HepG2 (cell line): ENCODE measurements around the gene HSPA6. TPM values are rescaled to one million over a fixed set of nuclear protein-coding genes. Genes with fewer than 3 reads are reported as not detected.
A peak's percentile ranks its signal among the peaks of the same experiment; 100 is the strongest.
"Not testable (repeated sequence)": the region's sequence is repeated elsewhere in the genome, so short reads cannot be mapped to it uniquely, and the experiment has no call there.

Experiments
- CEBPG ChIP-seq: IDR thresholded peaks from 2 replicates; pipeline ENCODE4 v1.6.1; 2016
- FOXA1 ChIP-seq, 2 experiments: fragments of 450-650 bp in 1 of 2; sonication (generic) in 1 of 2; formaldehyde crosslinking in 1 of 2; IDR thresholded peaks; 2 replicates each; pipeline versions ENCODE4 v1.4.0 to v1.6.1; 2016 to 2020; ENCODE audit warnings: missing genetic modification reagents in 1 of 2
- GABPB1 ChIP-seq: IDR thresholded peaks from 2 replicates; pipeline ENCODE4 v1.6.1; 2016; ENCODE audit warnings: mild to moderate bottlenecking, missing genetic modification reagents, moderate library complexity, missing compliant biosample characterization
- KDM1A ChIP-seq: IDR thresholded peaks from 2 replicates; pipeline ENCODE4 v1.6.1; 2016; ENCODE audit warnings: missing compliant biosample characterization
- MTF1 ChIP-seq: sonication (generic); formaldehyde crosslinking; IDR thresholded peaks from 2 replicates; pipeline ENCODE4 v1.5.0; 2020; ENCODE audit warnings: missing genetic modification reagents
- MXD3 ChIP-seq: IDR thresholded peaks from 2 replicates; pipeline ENCODE4 v1.6.1; 2016; ENCODE audit warnings: mild to moderate bottlenecking, missing biosample characterization, missing genetic modification reagents
- REPIN1 ChIP-seq: sonication (generic); formaldehyde crosslinking; IDR thresholded peaks from 2 replicates; pipeline ENCODE4 v1.8.0; 2022; ENCODE audit warnings: missing genetic modification reagents, low read depth, mild to moderate bottlenecking, borderline replicate concordance
- SMYD3 ChIP-seq: sonication (generic); formaldehyde crosslinking; IDR thresholded peaks from 2 replicates; pipeline ENCODE4 v1.8.1; 2023; ENCODE audit warnings: mild to moderate bottlenecking, missing genetic modification reagents
- TBX2 ChIP-seq: sonication (generic); formaldehyde crosslinking; IDR thresholded peaks from 2 replicates; pipeline ENCODE4 v1.5.0; 2020; ENCODE audit warnings: missing genetic modification reagents, mild to moderate bottlenecking, borderline replicate concordance
- TFDP1 ChIP-seq: IDR thresholded peaks from 2 replicates; pipeline ENCODE4 v1.6.1; 2016; ENCODE audit warnings: missing compliant biosample characterization, missing genetic modification reagents, borderline replicate concordance
- THAP11 ChIP-seq: IDR thresholded peaks from 2 replicates; pipeline ENCODE4 v1.6.1; 2016; ENCODE audit warnings: missing biosample characterization, missing genetic modification reagents
- YEATS4 ChIP-seq: sonication (generic); formaldehyde crosslinking; IDR thresholded peaks from 2 replicates; pipeline ENCODE4 v1.4.0; 2020; ENCODE audit warnings: missing genetic modification reagents, borderline replicate concordance
- ZFP90 ChIP-seq: sonication (generic); formaldehyde crosslinking; IDR thresholded peaks from 2 replicates; pipeline ENCODE4 v1.8.0; 2022; ENCODE audit warnings: missing genetic modification reagents, mild to moderate bottlenecking, inconsistent platforms, borderline replicate concordance
- ZNF160 ChIP-seq: sonication (generic); formaldehyde crosslinking; IDR thresholded peaks from 2 replicates; pipeline ENCODE4 v1.8.0; 2022; ENCODE audit warnings: mild to moderate bottlenecking, inconsistent platforms, missing genetic modification reagents
- ZNF331 ChIP-seq: sonication (generic); formaldehyde crosslinking; IDR thresholded peaks from 2 replicates; pipeline ENCODE4 v1.4.0; 2020; ENCODE audit warnings: missing genetic modification reagents
- ZNF407 ChIP-seq: sonication (generic); formaldehyde crosslinking; IDR thresholded peaks from one replicate; pipeline ENCODE4 v1.5.1; 2020; ENCODE audit warnings: mild to moderate bottlenecking, missing genetic modification reagents; ENCODE audit errors: not compliant biosample characterization
- ZNF501 ChIP-seq: sonication (generic); formaldehyde crosslinking; IDR thresholded peaks from 2 replicates; pipeline ENCODE4 v1.5.1; 2020; ENCODE audit warnings: mild to moderate bottlenecking, moderate library complexity, missing genetic modification reagents
- ZNF629 ChIP-seq: sonication (generic); formaldehyde crosslinking; conservative IDR thresholded peaks from 2 replicates; pipeline ENCODE4 v1.5.0; 2020; ENCODE audit warnings: missing genetic modification reagents
- ZNF891 ChIP-seq: sonication (generic); formaldehyde crosslinking; IDR thresholded peaks from 2 replicates; pipeline ENCODE4 v1.5.0; 2020; ENCODE audit warnings: mild to moderate bottlenecking, missing genetic modification reagents
- polyA plus RNA-seq, 8 experiments: library from polyadenylated mRNA; depleted of rRNA in 3 of 8; stranded (reverse) in 7 of 8; unstranded in 1 of 8; fragments of >200 nt; fragmentation: Illumina TruSeq in 4 of 8; extraction: Trizol in 4 of 8; gene quantifications; 2 replicates each; pipeline versions ENCODE4 v1.2.1 to v1.2.3, GENCODE V29; 2011 to 2016; ENCODE audit warnings: low read depth in 4 of 8, missing spikeins in 1 of 8, mixed read lengths in 1 of 8; ENCODE audit not compliant: insufficient read depth in 1 of 8
- total RNA-seq, 5 experiments: library from RNA; depleted of rRNA; stranded (reverse); fragments of >200 nt; fragmentation: Illumina TruSeq; extraction: Trizol; gene quantifications; 2 replicates each; pipeline ENCODE4 v1.2.3, GENCODE V29; 2016; ENCODE audit warnings: low read depth in 1 of 5

The HSPA6 gene
- total and polyA plus RNA-seq, 2 of the 13 experiments (the other 11 are each of a cell fraction or from before 2014, with no cell fraction given), result 0.07 TPM; not detected in 1

GRCh38 chr1:161539731-161540569, 15.6 kb downstream of the HSPA6 start (continued):
- TF ChIP-seq CEBPG (CRISPR knock-in tag) (peak; percentile 95), GABPB1 (CRISPR knock-in tag) (peak; percentile 81), MTF1 (CRISPR knock-in tag) (peak; percentile 64; the same call in 1 of the 2 replicates), TFDP1 (CRISPR knock-in tag) (peak; percentile 37; the same call in 1 of the 2 replicates), ZNF160 (0 out of 2 replicates have a peak, but pooled peaks have one; percentile 60), THAP11 (peak; percentile 46), YEATS4 (CRISPR knock-in tag) (0 out of 2 replicates have a peak, but pooled peaks have one; percentile 12), ZFP90 (CRISPR knock-in tag) (0 out of 2 replicates have a peak, but pooled peaks have one; percentile 64), ZNF629 (CRISPR knock-in tag) (peak; percentile 50; the same call in 1 of the 2 replicates), REPIN1 (CRISPR knock-in tag) (peak; percentile 76; the same call in 1 of the 2 replicates), SMYD3 (CRISPR knock-in tag) (0 out of 2 replicates have a peak, but pooled peaks have one; percentile 31), ZNF501 (peak; percentile 58; the same call in 1 of the 2 replicates), MXD3 (CRISPR knock-in tag) (peak; percentile 60), ZNF331 (CRISPR knock-in tag) (peak; percentile 83; the same call in 1 of the 2 replicates), ZNF891 (CRISPR knock-in tag) (peak; percentile 71; the same call in 1 of the 2 replicates), ZNF407 (CRISPR knock-in tag) (peak; percentile 47), FOXA1 (CRISPR knock-in tag; IDR thresholded peaks at IDR 0.05) (peak; percentile 8; the same call in 1 of the 2 replicates), TBX2 (CRISPR knock-in tag) (peak; percentile 62), KDM1A (CRISPR knock-in tag) (0 out of 2 replicates have a peak, but pooled peaks have one; percentile 47)
- TF ChIP-seq FOXA1 (IDR thresholded peaks at IDR 0.05), result not testable (repeated sequence)
